HCT116 (cell line): ENCODE measurements around the gene ZNF470. TPM values are rescaled to one million over a fixed set of nuclear protein-coding genes. Genes with fewer than 3 reads are reported as not detected.

Experiments
- ATAC-seq: fragments of 200-7000 bp; cut with Tn5 transposase; 2 replicates; pipeline ENCODE4 v1.9.1; 2020; ENCODE audit warnings: mild to moderate bottlenecking, moderate library complexity
- BruUV-seq: library from RNA; stranded (reverse); fragments of 400-500 nt; replicated peaks from 2 replicates; lab custom pipeline; 2021; lab: Mats Ljungman, UMichigan
- CTCF ChIA-PET: fragments of 300-600 bp; sonication (Branson Sonifier 250); formaldehyde crosslinking; loops from one replicate; lab custom pipeline; 2021; ENCODE audit warnings: antibody characterized with exemption; lab: Charles Lee
- POLR2A ChIA-PET: fragments of 300-600, 350-600 bp; sonication (Branson Sonifier 250); formaldehyde crosslinking; loops from one replicate; lab custom pipeline; 2021; ENCODE audit warnings: antibody characterized with exemption; lab: Charles Lee
- RAD21 ChIA-PET, 2 experiments: fragments of 300-600 bp; sonication (Branson Sonifier 250); formaldehyde crosslinking; loops; one replicate each; lab custom pipeline; 2023; ENCODE audit warnings: low total read pairs in 2 of 2; ENCODE audit not compliant: uncharacterized antibody in 2 of 2, unreplicated experiment in 2 of 2, low non-redundant PET in 1 of 2; lab: Charles Lee
- DNase-seq: peaks from one replicate; pipeline ENCODE4 v3.0.0-alpha.2; 2010; ENCODE audit warnings: low read depth, low spot score
- H2AFZ ChIP-seq: fragments of 200-600 bp; shearing (Covaris generic), sonication (generic); 2 replicates; pipeline ENCODE4 v1.6.1; 2017; ENCODE audit warnings: low read depth, mixed run types, mixed read lengths, antibody characterized with exemption, low read length; ENCODE audit not compliant: poor library complexity, severe bottlenecking
- H3K27ac ChIP-seq: 2 replicates; pipeline ENCODE4 v1.5.1; 2012; ENCODE audit warnings: low read depth, low read length
- H3K27me3 ChIP-seq: fragments of 200-600 bp; sonication (generic); 2 replicates; pipeline ENCODE4 v1.6.1; 2016; ENCODE audit warnings: mixed run types, low read length, mixed read lengths; ENCODE audit not compliant: insufficient read depth
- H3K36me3 ChIP-seq, 2 experiments: fragments of 200-500 bp in 1 of 2; fragments of 200-600 bp in 1 of 2; sonication (Bioruptor generic) in 1 of 2; sonication (generic) in 1 of 2; 2 replicates each; pipeline versions ENCODE4 v1.5.1 to v1.6.1; 2014 to 2016; ENCODE audit warnings: low read length in 2 of 2, inconsistent platforms in 1 of 2, mixed read lengths in 1 of 2, mixed run types in 1 of 2; ENCODE audit not compliant: insufficient read depth in 2 of 2, control insufficient read depth in 1 of 2
- H3K4me1 ChIP-seq, 2 experiments: fragments of 200-600 bp in 1 of 2; sonication (generic) in 1 of 2; 2 replicates each; pipeline versions ENCODE4 v1.5.1 to v1.6.1; 2012 to 2017; ENCODE audit warnings: low read length in 2 of 2, inconsistent platforms in 1 of 2, mild to moderate bottlenecking in 1 of 2, mixed read lengths in 1 of 2, mixed run types in 1 of 2, moderate library complexity in 1 of 2; ENCODE audit not compliant: insufficient read depth in 2 of 2, control insufficient read depth in 1 of 2
- H3K4me2 ChIP-seq: fragments of 200-600 bp; sonication (generic); 2 replicates; pipeline ENCODE4 v1.6.1; 2017; ENCODE audit warnings: mixed run types, low read length, mixed read lengths
- H3K4me3 ChIP-seq, 2 experiments: fragments of 200-600 bp in 1 of 2; sonication (generic) in 1 of 2; replicated peaks in 1 of 2; 2 replicates each; pipeline ENCODE4 v1.5.1; 2011 to 2016; ENCODE audit warnings: low read length in 2 of 2, control low read depth in 1 of 2, low read depth in 1 of 2, mild to moderate bottlenecking in 1 of 2, mixed read lengths in 1 of 2, mixed run types in 1 of 2
- H3K79me2 ChIP-seq: fragments of 200-600 bp; sonication (generic); 2 replicates; pipeline ENCODE4 v1.6.1; 2017; ENCODE audit warnings: mild to moderate bottlenecking, mixed run types, low read length, moderate library complexity, mixed read lengths; ENCODE audit not compliant: insufficient read depth
- H3K9ac ChIP-seq: fragments of 200-600 bp; sonication (generic); 2 replicates; pipeline ENCODE4 v1.6.1; 2016; ENCODE audit warnings: low read length, mixed read lengths
- H3K9me2 ChIP-seq: fragments of 200-600 bp; sonication (generic), shearing (Covaris generic); 2 replicates; pipeline ENCODE4 v1.6.1; 2017; ENCODE audit warnings: mixed run types, mild to moderate bottlenecking, moderate library complexity; ENCODE audit not compliant: insufficient read depth
- H3K9me3 ChIP-seq, 2 experiments: fragments of 200-500 bp in 1 of 2; fragments of 200-600 bp in 1 of 2; sonication (Bioruptor generic) in 1 of 2; sonication (generic) in 1 of 2; 2 replicates each; pipeline ENCODE4 v1.6.1; 2014 to 2017; ENCODE audit warnings: low read length in 2 of 2, mixed read lengths in 2 of 2, inconsistent platforms in 1 of 2, low read depth in 1 of 2, mild to moderate bottlenecking in 1 of 2, mixed run types in 1 of 2, moderate library complexity in 1 of 2; ENCODE audit not compliant: control insufficient read depth in 1 of 2, insufficient read depth in 1 of 2
- H4K20me1 ChIP-seq: fragments of 200-600 bp; sonication (generic), shearing (Covaris generic); 2 replicates; pipeline ENCODE4 v1.6.1; 2017; ENCODE audit warnings: mixed run types, mild to moderate bottlenecking, moderate library complexity; ENCODE audit not compliant: insufficient read depth
- CEBPB ChIP-seq: IDR thresholded peaks from 2 replicates; pipeline ENCODE4 v1.6.1; 2012; ENCODE audit warnings: low read depth
- EZH2 ChIP-seq: fragments of 200-600 bp; sonication (generic); IDR thresholded peaks from 2 replicates; pipeline ENCODE4 v1.6.1; 2017; ENCODE audit warnings: antibody characterized with exemption, mixed run types
- EZH2phosphoT487 ChIP-seq: fragments of 200-600 bp; IDR thresholded peaks from 2 replicates; pipeline ENCODE4 v1.6.1; 2018; ENCODE audit warnings: antibody characterized with exemption, borderline replicate concordance
- JUND ChIP-seq: IDR thresholded peaks from 2 replicates; pipeline ENCODE4 v1.6.1; 2012
- POLR2A ChIP-seq: IDR thresholded peaks from 2 replicates; pipeline ENCODE4 v1.7.0; 2011; ENCODE audit warnings: borderline replicate concordance; ENCODE audit not compliant: insufficient read depth, insufficient read length; ENCODE audit errors: extremely low read depth
- POLR2AphosphoS5 ChIP-seq: IDR thresholded peaks from 2 replicates; pipeline ENCODE4 v1.6.1; 2011; ENCODE audit warnings: mild to moderate bottlenecking, low read depth, low read length, moderate library complexity
- RAD21 ChIP-seq: IDR thresholded peaks from 2 replicates; pipeline ENCODE4 v1.6.1; 2012; ENCODE audit warnings: low read depth, mild to moderate bottlenecking
- SIN3A ChIP-seq: IDR thresholded peaks from 2 replicates; pipeline ENCODE4 v1.6.1; 2012; ENCODE audit warnings: low read depth
- SP1 ChIP-seq: IDR thresholded peaks from 2 replicates; pipeline ENCODE4 v1.6.1; 2012; ENCODE audit warnings: low read depth
- SRF ChIP-seq: IDR thresholded peaks from 2 replicates; pipeline ENCODE4 v1.6.1; 2012; ENCODE audit warnings: low read depth
- TCF7L2 ChIP-seq: IDR thresholded peaks from 2 replicates; pipeline ENCODE4 v1.7.0; 2011; ENCODE audit warnings: borderline replicate concordance, inconsistent platforms; ENCODE audit not compliant: insufficient read depth, insufficient read length; ENCODE audit errors: extremely low read depth
- ZFX ChIP-seq: fragments of 450-650 bp; IDR thresholded peaks from 2 replicates; pipeline ENCODE4 v1.6.1; 2017
- intact Hi-C: fragments of 100-400 bp; cut with micrococcal nuclease; formaldehyde crosslinking; loops from 2 replicates; pipeline ENCODE4 v1.10.0; 2022
- total RNA-seq: library from RNA; stranded (reverse); gene quantifications from one replicate; pipeline ENCODE4 v1.2.1, GENCODE V29; 2021; ENCODE audit not compliant: unreplicated experiment
- TF ChIP-seq, protein P1 (sequence below): IDR thresholded peaks from 2 replicates; pipeline ENCODE4 v1.6.1; 2012; ENCODE audit warnings: low read depth
- TF ChIP-seq, protein P2 (sequence below), 3 experiments: fragments of 200-600 bp in 1 of 3; sonication (generic) in 1 of 3; IDR thresholded peaks in 2 of 3; conservative IDR thresholded peaks in 1 of 3; 2 replicates each; pipeline ENCODE4 v1.5.1; 2012 to 2017; ENCODE audit warnings: low read depth in 2 of 3, low read length in 2 of 3, antibody characterized with exemption in 1 of 3, borderline replicate concordance in 1 of 3, control low read depth in 1 of 3, mild to moderate bottlenecking in 1 of 3, mixed read lengths in 1 of 3, mixed run types in 1 of 3, moderate library complexity in 1 of 3; ENCODE audit not compliant: insufficient read depth in 1 of 3
- TF ChIP-seq, protein P3 (sequence below): IDR thresholded peaks from 2 replicates; pipeline ENCODE4 v1.6.1; 2011; ENCODE audit warnings: mild to moderate bottlenecking, low read length, moderate library complexity; ENCODE audit not compliant: insufficient replicate concordance; ENCODE audit errors: extremely low read depth

Gene ZNF470
- total RNA-seq, 1 experiment from 2014 or later: not detected

DNA sequence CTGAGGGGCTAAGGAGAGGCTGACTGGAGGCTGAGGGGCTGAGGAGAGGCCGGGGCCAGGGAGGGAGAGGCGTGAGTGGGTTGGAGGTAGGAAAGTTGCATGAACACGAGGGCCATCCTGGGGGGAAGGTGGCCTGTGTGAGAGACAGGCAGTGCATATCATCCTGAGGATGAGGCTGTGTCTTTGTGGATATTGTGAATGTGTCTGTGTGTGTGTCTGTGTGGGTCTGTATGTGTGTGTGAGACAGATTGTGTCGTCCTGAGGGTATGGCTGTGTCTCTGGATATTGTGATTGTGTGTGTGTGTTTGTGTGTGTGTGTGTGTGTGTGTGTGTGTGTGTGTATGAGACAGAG is 28.3 kb downstream of the ZNF470 start:
- ATAC-seq (no peak), DNase-seq (no peak)
- H3K79me2 ChIP-seq: no peaks in the 10 kb centered on the region
- intact Hi-C loops: no loop called here
- H3K9me3 ChIP-seq: peaks cover 12 to 20% of the 10 kb centered on the region in 2 experiments; a peak in 2 of 4 replicates
- no peaks in the 10 kb centered on the region for H3K36me3 ChIP-seq
- CTCF ChIA-PET: no interaction called here
- BruUV-seq: no TSS peak
- no peaks in the 10 kb centered on the region for H3K4me1 ChIP-seq
- TF ChIP-seq, protein P1, sequence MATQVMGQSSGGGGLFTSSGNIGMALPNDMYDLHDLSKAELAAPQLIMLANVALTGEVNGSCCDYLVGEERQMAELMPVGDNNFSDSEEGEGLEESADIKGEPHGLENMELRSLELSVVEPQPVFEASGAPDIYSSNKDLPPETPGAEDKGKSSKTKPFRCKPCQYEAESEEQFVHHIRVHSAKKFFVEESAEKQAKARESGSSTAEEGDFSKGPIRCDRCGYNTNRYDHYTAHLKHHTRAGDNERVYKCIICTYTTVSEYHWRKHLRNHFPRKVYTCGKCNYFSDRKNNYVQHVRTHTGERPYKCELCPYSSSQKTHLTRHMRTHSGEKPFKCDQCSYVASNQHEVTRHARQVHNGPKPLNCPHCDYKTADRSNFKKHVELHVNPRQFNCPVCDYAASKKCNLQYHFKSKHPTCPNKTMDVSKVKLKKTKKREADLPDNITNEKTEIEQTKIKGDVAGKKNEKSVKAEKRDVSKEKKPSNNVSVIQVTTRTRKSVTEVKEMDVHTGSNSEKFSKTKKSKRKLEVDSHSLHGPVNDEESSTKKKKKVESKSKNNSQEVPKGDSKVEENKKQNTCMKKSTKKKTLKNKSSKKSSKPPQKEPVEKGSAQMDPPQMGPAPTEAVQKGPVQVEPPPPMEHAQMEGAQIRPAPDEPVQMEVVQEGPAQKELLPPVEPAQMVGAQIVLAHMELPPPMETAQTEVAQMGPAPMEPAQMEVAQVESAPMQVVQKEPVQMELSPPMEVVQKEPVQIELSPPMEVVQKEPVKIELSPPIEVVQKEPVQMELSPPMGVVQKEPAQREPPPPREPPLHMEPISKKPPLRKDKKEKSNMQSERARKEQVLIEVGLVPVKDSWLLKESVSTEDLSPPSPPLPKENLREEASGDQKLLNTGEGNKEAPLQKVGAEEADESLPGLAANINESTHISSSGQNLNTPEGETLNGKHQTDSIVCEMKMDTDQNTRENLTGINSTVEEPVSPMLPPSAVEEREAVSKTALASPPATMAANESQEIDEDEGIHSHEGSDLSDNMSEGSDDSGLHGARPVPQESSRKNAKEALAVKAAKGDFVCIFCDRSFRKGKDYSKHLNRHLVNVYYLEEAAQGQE: no peak
- TF ChIP-seq EZH2 (no peak), SRF (no peak), EZH2phosphoT487 (no peak), SIN3A (no peak), CEBPB (no peak), POLR2A (no peak), ZFX (no peak), RAD21 (no peak), POLR2AphosphoS5 (no peak), SP1 (no peak), TCF7L2 (no peak), JUND (no peak)
- TF ChIP-seq, protein P2, sequence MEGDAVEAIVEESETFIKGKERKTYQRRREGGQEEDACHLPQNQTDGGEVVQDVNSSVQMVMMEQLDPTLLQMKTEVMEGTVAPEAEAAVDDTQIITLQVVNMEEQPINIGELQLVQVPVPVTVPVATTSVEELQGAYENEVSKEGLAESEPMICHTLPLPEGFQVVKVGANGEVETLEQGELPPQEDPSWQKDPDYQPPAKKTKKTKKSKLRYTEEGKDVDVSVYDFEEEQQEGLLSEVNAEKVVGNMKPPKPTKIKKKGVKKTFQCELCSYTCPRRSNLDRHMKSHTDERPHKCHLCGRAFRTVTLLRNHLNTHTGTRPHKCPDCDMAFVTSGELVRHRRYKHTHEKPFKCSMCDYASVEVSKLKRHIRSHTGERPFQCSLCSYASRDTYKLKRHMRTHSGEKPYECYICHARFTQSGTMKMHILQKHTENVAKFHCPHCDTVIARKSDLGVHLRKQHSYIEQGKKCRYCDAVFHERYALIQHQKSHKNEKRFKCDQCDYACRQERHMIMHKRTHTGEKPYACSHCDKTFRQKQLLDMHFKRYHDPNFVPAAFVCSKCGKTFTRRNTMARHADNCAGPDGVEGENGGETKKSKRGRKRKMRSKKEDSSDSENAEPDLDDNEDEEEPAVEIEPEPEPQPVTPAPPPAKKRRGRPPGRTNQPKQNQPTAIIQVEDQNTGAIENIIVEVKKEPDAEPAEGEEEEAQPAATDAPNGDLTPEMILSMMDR (IDR thresholded peaks at IDR 0.05 in 2 of 3, conservative IDR thresholded peaks at IDR 0.05 in 1 of 3; ENCODE audit: borderline replicate concordance in 1 of 3, insufficient read depth in 1 of 3, low read depth in 2 of 3, low read length in 2 of 3): no peak
- TF ChIP-seq, protein P3, sequence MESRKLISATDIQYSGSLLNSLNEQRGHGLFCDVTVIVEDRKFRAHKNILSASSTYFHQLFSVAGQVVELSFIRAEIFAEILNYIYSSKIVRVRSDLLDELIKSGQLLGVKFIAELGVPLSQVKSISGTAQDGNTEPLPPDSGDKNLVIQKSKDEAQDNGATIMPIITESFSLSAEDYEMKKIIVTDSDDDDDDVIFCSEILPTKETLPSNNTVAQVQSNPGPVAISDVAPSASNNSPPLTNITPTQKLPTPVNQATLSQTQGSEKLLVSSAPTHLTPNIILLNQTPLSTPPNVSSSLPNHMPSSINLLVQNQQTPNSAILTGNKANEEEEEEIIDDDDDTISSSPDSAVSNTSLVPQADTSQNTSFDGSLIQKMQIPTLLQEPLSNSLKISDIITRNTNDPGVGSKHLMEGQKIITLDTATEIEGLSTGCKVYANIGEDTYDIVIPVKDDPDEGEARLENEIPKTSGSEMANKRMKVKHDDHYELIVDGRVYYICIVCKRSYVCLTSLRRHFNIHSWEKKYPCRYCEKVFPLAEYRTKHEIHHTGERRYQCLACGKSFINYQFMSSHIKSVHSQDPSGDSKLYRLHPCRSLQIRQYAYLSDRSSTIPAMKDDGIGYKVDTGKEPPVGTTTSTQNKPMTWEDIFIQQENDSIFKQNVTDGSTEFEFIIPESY: no peak
- H3K4me2 ChIP-seq: no peak overlapping the region
- H3K27me3 ChIP-seq: no peaks in the 10 kb centered on the region
- no peak overlapping the region for H3K9ac ChIP-seq
- no peak overlapping the region for H3K4me3 ChIP-seq
- POLR2A ChIA-PET: no interaction called here
- H3K9me2 ChIP-seq: no peaks in the 10 kb centered on the region
- RAD21 ChIA-PET: no interaction called here
- no peaks in the 10 kb centered on the region for H4K20me1 ChIP-seq
- H2AFZ ChIP-seq: no peak overlapping the region
- H3K27ac ChIP-seq: no peak overlapping the region
